GM20431 (cell line): ENCODE results near the gene TPCN2.
"Not testable (repeated sequence)": the region's sequence is repeated elsewhere in the genome, so short reads cannot be mapped to it uniquely, and the experiment has no call there.

Experiments used
- in situ Hi-C: fragments of 300-500 bp; cut with MseI, MboI; formaldehyde crosslinking; loops from one replicate; pipeline ENCODE4 v1.15.0; 2020; ENCODE audit warnings: low sequenced_read_pairs; ENCODE audit not compliant: unreplicated experiment

TPCN2 gene

DNA sequence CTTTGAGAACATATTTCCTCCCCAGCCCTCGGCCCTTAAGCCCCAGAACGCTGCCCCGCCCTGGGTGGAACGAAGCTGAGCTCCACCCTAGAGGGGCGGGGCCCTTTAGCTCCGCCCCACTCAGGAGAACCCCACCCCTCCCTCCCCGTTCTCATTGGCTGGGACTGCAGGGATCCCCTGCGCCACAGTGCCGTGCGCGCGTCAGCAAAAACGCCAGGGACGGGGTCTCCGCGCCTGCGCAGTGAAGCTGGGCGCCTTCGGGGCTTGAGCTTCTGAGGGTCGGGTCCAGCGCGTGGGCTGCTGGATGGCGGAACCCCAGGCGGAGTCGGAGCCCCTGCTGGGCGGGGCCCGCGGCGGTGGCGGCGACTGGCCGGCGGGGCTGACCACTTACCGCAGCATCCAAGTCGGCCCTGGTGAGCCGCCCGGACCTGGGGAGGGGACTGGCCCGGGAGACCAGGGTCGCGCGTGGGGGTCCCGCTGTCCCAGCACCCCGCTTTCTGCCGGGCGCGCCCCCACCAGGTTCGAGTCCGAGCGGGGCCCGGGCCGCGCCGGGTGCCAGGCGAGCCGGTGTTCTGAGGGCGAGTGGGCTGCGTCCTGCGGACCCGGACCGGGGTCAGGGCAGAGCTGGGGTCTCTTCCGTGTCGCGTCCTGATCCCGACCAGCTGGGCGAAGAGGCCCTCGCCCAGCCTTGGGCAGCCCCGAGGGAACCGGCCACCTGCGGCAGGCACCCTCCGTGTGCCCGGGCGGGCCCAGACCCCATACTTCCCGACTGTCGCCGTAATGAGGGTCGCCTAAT is at the start of gene TPCN2:
TPCN2 (plus strand) TSS at position 239 of the 796 bp plus-strand sequence; CDS start at position 305, 66 bp downstream.
- in situ Hi-C loops: no loop called here

DNA sequence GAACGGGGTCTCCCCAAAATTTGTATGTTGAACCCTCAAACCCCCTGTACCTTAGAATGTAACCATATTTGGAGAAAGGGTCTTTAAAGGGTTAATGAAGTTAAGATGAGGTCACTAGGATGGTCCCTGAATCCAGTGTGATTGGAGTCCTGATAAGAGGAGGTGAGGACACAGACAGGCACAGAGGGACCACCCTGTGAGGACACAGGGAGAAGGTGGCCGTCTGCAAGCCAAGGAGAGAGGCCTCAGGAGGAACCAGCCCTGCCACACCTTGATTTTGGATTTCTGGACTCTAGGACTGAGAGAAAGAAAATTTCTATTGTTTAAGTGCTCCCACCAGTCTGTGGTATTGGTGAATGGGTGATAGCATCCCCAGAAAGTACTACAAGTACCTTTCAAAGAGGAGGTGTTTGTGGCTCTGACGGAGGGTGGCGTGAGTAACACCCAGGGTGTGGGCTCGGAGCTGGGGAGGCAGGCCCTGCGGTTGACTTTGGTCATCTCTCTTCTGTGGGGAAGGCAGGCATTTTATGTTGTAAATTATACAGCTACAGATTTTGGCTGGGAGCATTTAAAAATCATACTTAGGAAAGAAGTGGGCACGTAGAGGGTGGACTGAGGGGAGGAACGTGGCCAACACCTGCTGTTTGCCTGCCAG is 49.5 kb upstream of the TPCN2 start:
- in situ Hi-C loops: no loop called here

DNA sequence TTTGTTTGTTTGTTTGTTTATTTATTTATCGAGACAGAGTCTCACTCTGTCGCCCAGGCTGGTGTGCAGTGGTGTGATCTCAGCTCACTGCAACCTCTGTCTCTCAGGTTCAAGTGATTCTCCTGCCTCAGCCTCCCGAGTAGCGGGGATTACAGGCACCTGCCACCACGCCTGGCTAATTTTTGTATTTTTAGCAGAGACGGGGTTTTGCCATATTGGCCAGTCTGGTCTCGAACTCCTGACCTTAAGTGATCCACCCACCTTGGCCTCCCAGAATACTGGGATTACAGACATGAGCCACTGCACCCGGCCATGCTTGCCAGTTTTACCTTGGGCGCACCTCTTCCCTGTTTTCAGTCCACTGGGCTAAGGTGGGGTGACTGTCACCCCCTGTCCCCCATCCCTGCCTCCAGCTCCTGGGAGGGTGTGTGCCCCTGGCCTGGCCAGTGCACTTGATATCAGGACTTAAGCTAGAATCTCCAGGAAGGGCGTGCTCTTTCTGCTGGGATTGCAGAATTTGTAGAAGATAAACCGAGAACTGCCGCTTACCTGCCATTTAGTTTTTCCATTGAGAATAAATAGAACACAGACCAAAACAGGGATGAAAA is 48.9 kb upstream of the TPCN2 start:
- in situ Hi-C loops: not testable (repeated sequence)

DNA sequence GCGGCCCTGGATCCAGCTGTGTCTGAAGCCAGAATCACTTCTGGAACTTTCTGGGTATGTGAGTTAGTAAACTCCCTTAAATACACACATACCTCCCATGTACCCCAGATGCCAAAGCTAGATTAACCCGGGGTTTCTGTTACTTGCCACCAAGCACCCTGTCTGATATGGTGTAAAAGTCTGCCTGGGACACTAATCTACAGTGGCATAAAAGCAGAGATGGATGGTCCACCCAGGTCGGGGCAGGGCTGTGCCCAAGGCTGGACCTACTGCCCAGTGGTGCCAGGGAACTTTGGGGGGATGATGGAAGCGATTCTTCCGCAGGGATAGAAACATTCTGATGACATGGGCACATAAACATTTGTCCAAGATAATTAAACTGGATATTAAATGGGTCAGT is 48.3 kb upstream of the TPCN2 start:
- in situ Hi-C loops: no loop called here

DNA sequence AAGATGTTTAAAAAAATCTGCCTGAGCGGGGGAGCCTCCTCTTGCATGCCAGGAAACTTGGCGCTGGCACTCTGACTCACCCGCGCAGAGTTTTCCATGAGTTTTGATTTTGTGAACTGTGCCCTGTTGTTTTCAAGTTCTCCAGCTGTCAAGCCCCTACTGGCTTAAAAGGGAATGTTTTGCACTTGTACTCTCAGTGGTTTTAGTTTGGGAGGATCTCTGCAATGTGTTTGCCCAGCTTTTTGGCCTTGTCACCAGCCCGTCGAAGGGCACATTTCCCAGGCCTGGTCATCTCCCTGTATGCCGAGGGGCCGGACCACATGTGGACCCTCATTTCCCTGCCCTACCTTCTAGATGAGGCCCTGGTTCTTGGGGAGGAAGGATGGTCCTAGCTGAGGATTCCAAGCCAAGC is 47.9 kb upstream of the TPCN2 start:
- in situ Hi-C loops: no loop called here

DNA sequence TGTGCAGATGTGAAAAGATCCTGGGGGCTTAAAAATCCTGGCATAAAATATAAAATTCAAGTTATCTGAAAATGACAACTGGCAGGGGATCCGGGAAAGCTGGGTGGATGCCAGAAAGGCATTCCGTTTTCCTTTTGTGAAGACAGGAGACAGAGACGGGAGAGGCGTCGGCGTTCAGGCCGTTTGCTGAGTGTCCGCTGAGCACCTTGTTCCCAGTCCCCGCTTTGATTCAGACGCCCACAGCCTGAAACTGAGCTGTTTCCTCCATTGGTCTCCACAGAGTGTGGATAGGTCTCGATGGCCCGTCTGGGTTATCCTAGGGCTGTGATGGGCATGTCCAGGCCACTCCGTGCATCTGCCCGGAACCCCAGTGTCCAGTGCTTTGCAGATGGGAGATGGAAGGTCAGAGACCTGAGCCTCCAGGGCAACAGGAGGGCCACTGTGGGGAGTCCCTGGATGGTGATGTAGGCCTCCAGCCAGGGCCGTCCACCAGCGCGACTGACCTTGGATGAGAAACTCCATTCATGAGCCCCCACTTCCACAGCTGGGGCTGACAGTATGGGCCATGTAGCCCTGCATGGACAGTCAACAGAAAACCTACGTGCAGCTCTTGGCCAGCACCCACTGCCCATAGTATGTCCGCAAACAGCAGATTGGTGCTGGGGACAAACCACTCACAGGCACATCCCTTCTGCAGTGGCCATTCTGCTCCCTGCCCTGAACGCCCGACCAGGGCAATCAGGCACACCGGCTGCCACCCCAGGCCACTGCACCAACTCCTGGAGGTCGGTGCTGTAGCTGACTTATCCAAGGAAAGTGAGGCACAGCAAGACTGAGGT is 47.3 kb upstream of the TPCN2 start:
- in situ Hi-C loops: no loop called here

DNA sequence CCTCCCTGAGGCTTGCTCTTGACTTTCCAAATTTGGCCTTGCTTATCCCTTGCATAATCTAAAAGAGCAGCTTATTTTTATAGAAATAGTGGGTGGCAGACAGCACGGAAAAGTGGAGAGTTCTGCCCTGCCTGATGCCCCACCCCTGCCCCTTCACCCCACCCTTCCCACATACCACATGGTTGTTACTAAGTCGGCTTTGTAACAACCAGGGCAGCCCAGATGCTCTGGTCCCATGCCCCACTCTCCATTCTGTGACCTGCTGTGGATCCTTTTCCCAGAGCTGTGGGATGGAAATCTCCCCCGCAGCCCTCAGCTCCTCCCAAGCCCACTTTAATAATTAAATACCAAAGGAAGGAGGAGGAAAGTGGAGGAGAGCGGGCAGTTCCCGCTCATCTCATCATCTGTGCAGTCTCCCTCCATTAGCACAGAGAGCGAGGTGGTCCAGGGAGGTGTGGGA is 46.6 kb upstream of the TPCN2 start:
- in situ Hi-C loops: no loop called here

DNA sequence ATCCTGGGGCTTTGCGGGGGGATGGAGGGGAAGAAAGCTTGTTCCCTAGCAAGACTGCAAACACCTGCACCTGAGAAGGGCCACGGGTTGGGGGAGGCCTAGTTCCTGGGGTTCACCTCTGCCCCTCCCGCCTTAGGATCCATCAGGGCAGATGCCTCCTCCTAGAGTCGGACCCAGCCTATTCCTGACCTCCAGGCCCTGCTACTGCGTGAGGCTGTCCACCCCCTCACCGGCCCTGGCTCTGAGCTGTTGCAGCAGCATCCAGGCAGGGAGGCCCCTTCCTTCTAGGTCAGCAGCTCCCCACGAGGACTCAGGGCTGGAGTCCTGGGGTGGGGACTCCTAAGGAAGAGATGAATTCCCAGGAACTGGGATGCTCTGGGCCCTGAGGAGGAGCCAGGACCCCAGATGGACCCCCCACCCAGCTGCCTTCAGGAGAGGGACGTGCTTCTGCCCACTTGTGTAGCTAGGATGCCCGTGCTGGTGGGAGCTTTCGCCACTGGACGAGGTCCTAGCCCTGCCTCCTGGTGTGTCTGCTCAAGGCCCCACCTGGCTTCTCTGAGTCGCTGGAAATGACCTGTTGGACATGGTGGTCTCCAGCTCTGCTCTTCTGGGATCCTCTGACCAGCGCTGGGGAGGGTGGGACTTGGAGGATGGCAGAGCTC is 46.0 kb upstream of the TPCN2 start:
- in situ Hi-C loops: no loop called here

DNA sequence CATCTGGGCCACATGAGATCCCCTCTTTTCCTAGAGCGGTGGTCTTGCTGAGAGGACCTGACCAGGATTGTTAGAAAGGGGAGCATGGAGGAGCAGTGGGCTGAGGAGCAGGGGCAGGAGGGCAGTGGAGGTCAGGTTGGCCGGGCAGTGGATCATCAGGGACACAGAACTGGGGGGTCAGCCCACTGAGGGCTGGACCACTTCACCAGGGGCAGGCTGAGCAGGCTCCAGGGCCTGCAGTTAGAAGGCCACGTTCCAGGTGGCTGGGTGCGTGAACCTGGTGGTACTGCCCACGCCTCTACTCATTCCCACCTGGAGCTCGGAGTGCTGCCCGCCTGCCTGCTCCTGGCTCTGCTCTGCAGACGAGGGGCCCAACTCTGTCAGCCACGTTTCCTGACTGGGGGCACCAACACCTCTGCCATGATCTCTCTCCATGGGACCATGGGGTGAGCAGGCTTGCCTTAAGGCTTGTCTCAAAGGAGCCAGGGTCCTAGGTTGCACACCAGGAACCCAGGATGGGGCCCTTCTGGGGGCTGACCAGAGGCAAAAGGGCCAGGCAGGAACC is 45.3 kb upstream of the TPCN2 start:
- in situ Hi-C loops: no loop called here

DNA sequence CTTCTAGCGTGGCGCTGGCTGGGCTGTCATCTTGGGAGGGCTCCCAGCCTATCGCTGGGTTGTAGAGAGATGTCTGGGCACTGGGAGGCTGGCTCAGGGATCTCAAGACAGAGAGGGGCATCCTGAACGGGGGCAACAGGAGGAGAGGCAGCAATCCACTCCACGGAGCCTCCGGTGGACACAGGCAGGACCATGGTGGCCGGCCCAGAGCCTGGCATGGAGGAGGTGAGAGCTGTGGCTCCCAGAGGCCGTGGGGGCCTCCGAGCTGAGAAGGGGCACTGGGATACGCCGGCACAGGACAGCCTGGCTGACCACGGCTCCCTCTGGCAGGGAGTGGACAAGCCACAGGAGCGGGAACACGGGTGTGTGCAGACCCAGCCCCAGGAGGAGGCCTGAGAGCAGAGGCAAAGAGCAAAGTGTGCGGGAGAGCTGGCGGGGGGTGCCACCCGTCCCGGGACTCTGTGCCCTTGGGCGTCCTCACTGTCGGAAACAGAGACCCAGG is 44.8 kb upstream of the TPCN2 start:
- in situ Hi-C loops: no loop called here

DNA sequence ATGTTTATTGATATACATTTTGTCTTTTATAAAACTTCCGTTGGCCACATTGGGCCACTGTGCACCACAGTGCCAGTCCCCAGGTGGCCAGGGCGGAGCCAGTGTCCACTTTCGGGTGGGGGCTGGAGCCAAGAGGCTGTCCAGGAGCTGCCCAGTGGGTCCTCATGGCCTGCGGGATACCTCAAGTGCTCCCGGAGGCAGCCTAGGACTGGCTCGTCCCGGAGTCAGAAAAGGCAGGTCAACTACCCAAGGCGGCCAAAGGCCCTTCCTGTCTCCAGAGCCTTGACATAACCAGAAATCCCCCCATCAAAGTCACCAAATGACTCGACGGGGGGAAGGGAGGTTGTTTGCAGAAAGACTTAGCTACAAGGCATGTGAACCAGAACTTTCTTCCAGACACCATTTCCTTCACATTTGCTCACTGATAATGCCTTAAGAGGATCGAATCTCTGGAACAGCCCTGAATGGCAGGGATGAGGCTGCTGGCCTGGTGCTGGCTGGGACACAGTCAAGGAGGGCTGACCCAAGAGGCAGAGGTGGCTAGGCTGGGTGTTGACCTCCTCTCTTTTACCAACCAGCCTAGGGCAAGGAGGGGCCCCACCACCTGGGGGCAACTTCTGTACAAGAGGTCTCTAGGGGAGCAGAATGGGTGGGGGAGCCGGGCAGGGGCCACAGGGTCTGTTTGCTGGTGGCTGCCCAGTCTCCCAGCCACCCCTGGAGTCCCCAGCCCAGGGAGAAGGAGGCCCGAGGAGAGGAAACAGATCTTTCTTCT is 44.1 kb upstream of the TPCN2 start:
- in situ Hi-C loops: no loop called here

DNA sequence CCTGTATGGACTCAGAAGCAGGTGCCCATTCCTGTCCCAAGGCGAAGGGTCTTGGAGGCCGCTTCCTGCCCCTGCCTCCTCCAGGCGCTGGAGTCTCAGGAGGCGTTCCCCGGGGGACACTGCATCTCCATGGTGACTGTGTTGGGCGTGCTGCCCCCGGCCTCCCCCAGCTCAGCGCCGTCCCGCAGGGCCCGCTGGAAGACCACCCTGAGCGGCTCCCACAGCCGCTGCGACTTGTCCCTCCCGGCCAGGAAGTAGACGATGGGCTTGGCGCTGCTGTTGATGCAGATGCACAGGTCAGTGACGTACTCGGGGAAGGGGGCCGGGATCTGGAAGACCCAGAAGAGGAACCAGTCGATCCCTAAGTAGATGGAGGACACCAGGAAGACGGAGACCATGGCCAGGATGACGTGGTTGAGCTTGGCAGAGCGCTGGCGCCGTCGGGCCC is 43.5 kb upstream of the TPCN2 start:
- in situ Hi-C loops: no loop called here

DNA sequence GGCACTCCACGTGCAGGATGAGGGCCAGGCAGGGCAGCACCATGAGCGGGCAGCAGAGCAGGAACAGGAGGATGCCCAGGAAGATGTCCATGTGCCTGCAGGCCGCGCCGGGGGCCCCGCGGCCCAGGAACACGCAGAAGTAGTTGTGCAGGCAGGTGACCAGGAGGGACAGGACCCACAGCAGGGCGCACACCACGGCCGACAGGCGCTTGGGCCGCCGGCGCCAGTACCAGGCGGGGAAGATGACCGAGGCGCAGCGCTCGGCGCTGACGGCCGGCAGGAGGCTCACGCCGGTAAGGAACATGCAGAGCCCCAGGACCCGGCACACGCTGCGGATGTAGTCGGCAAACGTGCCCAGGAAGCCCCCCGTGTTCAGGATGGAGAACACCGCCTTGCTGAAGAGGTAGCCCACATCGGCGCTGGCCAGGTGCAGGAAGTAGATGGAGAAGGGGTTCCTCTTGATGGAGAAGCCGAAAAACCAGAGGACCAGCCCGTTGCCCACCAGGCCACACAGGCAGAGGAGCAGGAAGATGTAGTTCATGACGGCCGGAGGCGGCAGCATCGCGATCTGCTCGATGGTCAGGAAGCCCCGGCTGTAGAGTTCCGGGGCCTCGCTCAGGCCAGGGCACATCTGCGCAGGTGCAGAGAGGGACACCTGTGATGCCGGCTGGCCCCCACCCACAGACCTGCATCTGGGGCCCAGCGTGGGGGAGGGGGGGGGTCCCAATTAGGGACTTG is 42.9 kb upstream of the TPCN2 start:
- in situ Hi-C loops: no loop called here

DNA sequence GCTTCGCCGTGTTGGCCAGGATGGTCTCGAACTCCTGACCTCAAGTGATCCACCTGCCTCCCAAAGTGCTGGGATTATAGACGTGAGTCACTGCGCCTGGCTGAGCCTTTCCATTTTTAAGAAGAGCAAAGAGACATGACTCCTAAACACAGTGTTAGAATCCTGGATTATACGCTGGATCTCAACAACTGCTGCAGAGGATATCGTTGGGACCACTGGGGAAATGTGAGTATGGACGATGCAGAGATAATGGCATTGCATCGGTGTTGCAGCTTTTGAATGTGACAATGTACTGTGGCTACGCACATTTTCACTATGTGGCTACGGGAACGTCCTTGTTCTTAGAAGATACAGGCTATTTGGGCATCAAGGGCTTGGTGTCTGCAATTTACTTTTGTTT is 41.9 kb upstream of the TPCN2 start:
- in situ Hi-C loops: no loop called here

DNA sequence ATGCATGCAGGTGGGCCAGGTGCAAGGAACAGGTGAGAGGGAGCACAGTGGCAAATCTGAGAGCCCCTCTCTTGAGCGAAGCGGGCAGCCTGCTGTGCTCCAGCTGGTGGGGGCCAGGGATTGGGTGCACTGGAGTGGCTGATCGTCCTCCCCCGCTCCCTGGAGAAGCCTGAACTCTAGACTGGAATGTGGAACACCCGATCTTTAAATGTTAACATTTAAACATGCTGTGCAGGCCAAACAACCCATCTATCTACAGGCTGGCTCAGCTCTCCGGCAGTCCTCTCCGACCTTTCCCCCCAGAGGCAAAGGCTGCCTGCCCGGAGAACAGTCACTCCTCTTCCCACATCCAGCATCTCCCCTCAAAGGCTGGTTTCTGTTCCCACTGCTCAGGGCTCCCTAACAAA is 40.8 kb upstream of the TPCN2 start:
- in situ Hi-C loops: no loop called here

DNA sequence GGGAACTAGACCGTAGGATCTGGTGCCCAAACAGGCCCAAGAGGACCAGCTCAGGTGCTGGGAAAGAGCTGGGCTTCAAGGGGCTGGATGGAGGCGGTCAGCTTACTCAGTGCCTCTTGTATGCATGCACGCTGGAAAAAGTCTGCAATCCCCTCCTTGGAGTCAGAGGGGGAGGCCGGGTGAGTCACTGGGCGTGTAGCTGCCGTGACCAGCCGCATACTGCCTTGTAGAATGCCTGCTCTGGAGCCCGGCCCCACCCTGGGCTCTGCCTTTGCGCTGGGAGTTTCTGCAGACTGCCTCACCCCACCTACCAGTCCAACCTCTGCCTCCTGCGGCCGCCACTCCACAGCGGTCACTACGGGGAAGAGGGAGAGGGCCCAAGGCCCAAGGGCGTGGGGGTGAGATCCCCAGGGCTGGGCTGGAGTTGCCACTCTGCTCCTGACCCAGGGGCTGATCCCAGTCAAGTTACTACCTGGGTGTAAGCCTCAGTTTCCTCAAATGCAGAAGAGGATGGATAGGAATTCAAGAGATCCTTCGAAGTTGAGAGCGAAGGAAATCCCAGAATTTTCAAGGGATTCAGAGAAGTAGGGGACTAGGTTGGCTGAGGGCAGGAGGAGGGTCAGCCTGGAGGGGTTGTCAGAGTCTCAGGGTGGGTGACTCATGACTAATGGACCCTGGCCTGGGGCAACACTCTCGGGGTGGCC is 39.8 kb upstream of the TPCN2 start:
- in situ Hi-C loops: no loop called here
